IMR-90 (cell line): ENCODE measurements around the gene IFNGR1. TPM values are rescaled to one million over a fixed set of nuclear protein-coding genes. Genes with fewer than 3 reads are reported as not detected.

Source experiments
- ATAC-seq: fragments of 200-7000 bp; cut with Tn5 transposase; 2 replicates; pipeline ENCODE4 v1.9.1; 2020; ENCODE audit warnings: low read depth, mild to moderate bottlenecking, moderate library complexity
- BruUV-seq: library from RNA; stranded (reverse); fragments of 400-500 nt; replicated peaks from 2 replicates; lab custom pipeline; 2021; lab: Mats Ljungman, UMichigan
- CTCF ChIA-PET: fragments of 300-600 bp; formaldehyde crosslinking; extraction: SDS; loops from one replicate; lab custom pipeline; 2021; ENCODE audit warnings: antibody characterized with exemption; lab: Yijun Ruan, JAX
- POLR2A ChIA-PET: fragments of 300-600 bp; sonication (Branson Sonifier 250); formaldehyde crosslinking; loops from one replicate; lab custom pipeline; 2022; ENCODE audit warnings: antibody characterized with exemption; ENCODE audit not compliant: unreplicated experiment; lab: Charles Lee
- DNase-seq: peaks from one replicate; pipeline ENCODE4 v3.0.0; 2013
- H2AFZ ChIP-seq: replicated peaks from 2 replicates; pipeline ENCODE3; 2013; ENCODE audit warnings: low read length, mild to moderate bottlenecking; ENCODE audit not compliant: poor library complexity
- H2AK5ac ChIP-seq: 2 replicates; pipeline ENCODE4 v1.6.1; 2013; ENCODE audit warnings: low read depth, low read length, inconsistent platforms
- H2AK9ac ChIP-seq: replicated peaks from 2 replicates; pipeline ENCODE3; 2013; ENCODE audit warnings: mild to moderate bottlenecking, low read depth, low read length, moderate library complexity; ENCODE audit not compliant: poor library complexity
- H2BK120ac ChIP-seq: 2 replicates; pipeline ENCODE4 v1.6.1; 2013; ENCODE audit warnings: low read depth, low read length, inconsistent platforms
- H2BK15ac ChIP-seq: 3 replicates; pipeline ENCODE4 v1.6.1; 2013; ENCODE audit warnings: low read depth, low read length, inconsistent platforms
- H2BK20ac ChIP-seq: 2 replicates; pipeline ENCODE4 v1.6.1; 2013; ENCODE audit warnings: low read depth, mild to moderate bottlenecking, inconsistent platforms, low read length, moderate library complexity
- H2BK5ac ChIP-seq: 2 replicates; pipeline ENCODE4 v1.6.1; 2013; ENCODE audit warnings: mild to moderate bottlenecking, low read depth, low read length, inconsistent platforms; ENCODE audit not compliant: poor library complexity, severe bottlenecking
- H3K14ac ChIP-seq: replicated peaks from 2 replicates; pipeline ENCODE4 v1.6.1; 2013; ENCODE audit warnings: low read depth, low read length, inconsistent platforms
- H3K18ac ChIP-seq: 2 replicates; pipeline ENCODE4 v1.6.1; 2013; ENCODE audit warnings: low read depth, low read length, control low read depth
- H3K23ac ChIP-seq: 2 replicates; pipeline ENCODE4 v1.6.1; 2013; ENCODE audit warnings: low read depth, low read length, inconsistent platforms
- H3K27ac ChIP-seq: 2 replicates; pipeline ENCODE4 v1.5.1; 2013; ENCODE audit warnings: mild to moderate bottlenecking, control low read depth, low read length; ENCODE audit not compliant: insufficient read depth
- H3K27me3 ChIP-seq: 2 replicates; pipeline ENCODE4 v1.6.1; 2013; ENCODE audit warnings: low read length; ENCODE audit not compliant: control insufficient read depth, insufficient read depth
- H3K36me3 ChIP-seq: 2 replicates; pipeline ENCODE4 v1.6.1; 2013; ENCODE audit warnings: low read length, mixed read lengths; ENCODE audit not compliant: control insufficient read depth, insufficient read depth
- H3K4ac ChIP-seq: 2 replicates; pipeline ENCODE4 v1.6.1; 2013; ENCODE audit warnings: low read depth, low read length, inconsistent platforms
- H3K4me1 ChIP-seq: 2 replicates; pipeline ENCODE4 v1.6.1; 2013; ENCODE audit warnings: low read length, mixed read lengths; ENCODE audit not compliant: control insufficient read depth, insufficient read depth
- H3K4me2 ChIP-seq: 2 replicates; pipeline ENCODE4 v1.6.1; 2013; ENCODE audit warnings: low read depth, mild to moderate bottlenecking, control low read depth, low read length, moderate library complexity
- H3K4me3 ChIP-seq: 2 replicates; pipeline ENCODE4 v1.5.1; 2013; ENCODE audit warnings: low read depth, mild to moderate bottlenecking, control low read depth, low read length, moderate library complexity; ENCODE audit not compliant: insufficient read depth
- H3K56ac ChIP-seq: 2 replicates; pipeline ENCODE4 v1.6.1; 2013; ENCODE audit warnings: low read length, inconsistent platforms; ENCODE audit not compliant: insufficient read depth; ENCODE audit errors: extremely low read depth
- H3K79me1 ChIP-seq, 2 experiments: 2 replicates each; pipeline ENCODE4 v1.6.1; 2013; ENCODE audit warnings: low read length in 2 of 2, inconsistent platforms in 1 of 2, low read depth in 1 of 2
- H3K9ac ChIP-seq: 2 replicates; pipeline ENCODE4 v1.6.1; 2013; ENCODE audit warnings: low read depth, low read length, control low read depth
- H3K9me1 ChIP-seq: 2 replicates; pipeline ENCODE4 v1.6.1; 2013; ENCODE audit warnings: low read length, inconsistent platforms; ENCODE audit not compliant: insufficient read depth
- H3K9me3 ChIP-seq: 2 replicates; pipeline ENCODE4 v1.6.1; 2013; ENCODE audit warnings: low read length; ENCODE audit not compliant: control insufficient read depth, insufficient read depth
- H4K20me1 ChIP-seq: 2 replicates; pipeline ENCODE4 v1.6.1; 2013; ENCODE audit warnings: low read length, inconsistent platforms; ENCODE audit not compliant: insufficient read depth
- H4K5ac ChIP-seq: 2 replicates; pipeline ENCODE4 v1.6.1; 2013; ENCODE audit warnings: mild to moderate bottlenecking, low read depth, low read length, control low read depth
- H4K8ac ChIP-seq, 2 experiments: 2 replicates each; pipeline ENCODE4 v1.6.1; 2013; ENCODE audit warnings: low read depth in 2 of 2, low read length in 2 of 2, control low read depth in 1 of 2, inconsistent platforms in 1 of 2
- H4K91ac ChIP-seq: 2 replicates; pipeline ENCODE4 v1.6.1; 2013; ENCODE audit warnings: low read depth, low read length, inconsistent platforms; ENCODE audit not compliant: insufficient read depth
- BHLHE40 ChIP-seq: fragments of 150-350 bp; IDR thresholded peaks from 2 replicates; pipeline ENCODE4 v1.6.1; 2016; ENCODE audit warnings: mild to moderate bottlenecking, low read depth, low read length
- CEBPB ChIP-seq: IDR thresholded peaks from 2 replicates; pipeline ENCODE4 v1.6.1; 2012; ENCODE audit warnings: low read depth, low read length, improper control_type of control experiment
- CHD1 ChIP-seq: IDR thresholded peaks from 2 replicates; pipeline ENCODE4 v1.6.1; 2012; ENCODE audit warnings: low read depth, low read length, improper control_type of control experiment
- FOS ChIP-seq: fragments of 150-350 bp; IDR thresholded peaks from 2 replicates; pipeline ENCODE4 v1.6.1; 2016; ENCODE audit warnings: low read depth, low read length
- MAFK ChIP-seq: IDR thresholded peaks from 2 replicates; pipeline ENCODE4 v1.6.1; 2012; ENCODE audit warnings: low read depth, low read length, improper control_type of control experiment
- MAZ ChIP-seq: IDR thresholded peaks from 2 replicates; pipeline ENCODE4 v1.6.1; 2012; ENCODE audit warnings: low read depth, mild to moderate bottlenecking, low read length, improper control_type of control experiment, moderate library complexity, borderline replicate concordance
- MXI1 ChIP-seq: IDR thresholded peaks from 2 replicates; pipeline ENCODE4 v1.6.1; 2012; ENCODE audit warnings: low read depth, mild to moderate bottlenecking, low read length, moderate library complexity, borderline replicate concordance
- NFE2L2 ChIP-seq: fragments of 150-350 bp; IDR thresholded peaks from 2 replicates; pipeline ENCODE4 v1.6.1; 2016; ENCODE audit warnings: low read depth, mild to moderate bottlenecking, low read length
- POLR2A ChIP-seq: IDR thresholded peaks from 2 replicates; pipeline ENCODE4 v1.6.1; 2012; ENCODE audit warnings: mild to moderate bottlenecking, low read depth, low read length
- RAD21 ChIP-seq: IDR thresholded peaks from 2 replicates; pipeline ENCODE4 v1.6.1; 2012; ENCODE audit warnings: low read length, improper control_type of control experiment
- RCOR1 ChIP-seq: IDR thresholded peaks from 2 replicates; pipeline ENCODE4 v1.6.1; 2012; ENCODE audit warnings: mild to moderate bottlenecking, low read length, improper control_type of control experiment; ENCODE audit not compliant: insufficient replicate concordance
- RFX5 ChIP-seq: IDR thresholded peaks from 2 replicates; pipeline ENCODE4 v1.8.0; 2012; ENCODE audit warnings: low read depth, mild to moderate bottlenecking, low read length, moderate library complexity
- SMC3 ChIP-seq: fragments of 150-350 bp; IDR thresholded peaks from 2 replicates; pipeline ENCODE4 v1.6.1; 2016; ENCODE audit warnings: low read depth, mild to moderate bottlenecking, antibody characterized with exemption, low read length, moderate library complexity
- WGBS, 2 experiments: methylation state at CpG; one replicate each; pipeline versions ENCODE4 v1.1.5 to v1.1.7; 2013; ENCODE audit warnings: missing lambda C conversion rate in 2 of 2; ENCODE audit not compliant: insufficient read length in 1 of 2; ENCODE audit errors: extremely low coverage in 2 of 2; 5-methylcytosine and 5-hydroxymethylcytosine counted together
- dilution Hi-C: fragments of 300-500 bp; cut with HindIII; formaldehyde crosslinking; loops from one replicate; pipeline ENCODE4 v1.14.3; 2018; ENCODE audit warnings: low sequenced_read_pairs; ENCODE audit not compliant: unreplicated experiment
- in situ Hi-C: fragments of 300-500 bp; cut with MboI; formaldehyde crosslinking; loops from 3 replicates; pipeline ENCODE4 v1.14.3; 2019; ENCODE audit warnings: low sequenced_read_pairs, inconsistent platforms, mixed read lengths
- intact Hi-C: fragments of 100-400 bp; cut with micrococcal nuclease; formaldehyde crosslinking; loops from 2 replicates; pipeline ENCODE4 v1.10.0; 2022
- polyA plus RNA-seq, 3 experiments: library from polyadenylated mRNA; depleted of rRNA; stranded (reverse); fragments of >200 nt; gene quantifications; 2 replicates each; pipeline ENCODE4 v1.2.3, GENCODE V29; 2012; ENCODE audit warnings: low replicate concordance in 1 of 3
- total RNA-seq: library from RNA; depleted of rRNA; stranded (reverse); fragments of >200 nt; gene quantifications from 2 replicates; pipeline ENCODE4 v1.2.3, GENCODE V29; 2012
- TF ChIP-seq, protein P1 (sequence below): conservative IDR thresholded peaks from 2 replicates; pipeline ENCODE4 v1.5.1; 2012; ENCODE audit warnings: mild to moderate bottlenecking, low read depth, low read length, improper control_type of control experiment
- TF ChIP-seq, protein P2 (sequence below): fragments of 150-350 bp; IDR thresholded peaks from 2 replicates; pipeline ENCODE4 v1.6.1; 2017; ENCODE audit warnings: mild to moderate bottlenecking, antibody characterized with exemption, low read length, low read depth
- TF ChIP-seq, protein P3 (sequence below): fragments of 150-350 bp; IDR thresholded peaks from 2 replicates; pipeline ENCODE4 v1.6.1; 2016; ENCODE audit warnings: low read depth, mild to moderate bottlenecking, low read length, moderate library complexity, borderline replicate concordance

Gene IFNGR1
- total and polyA plus RNA-seq, 2 of the 4 experiments (the other 2 are of a cell fraction): 19.1 to 25.6 TPM

DNA sequence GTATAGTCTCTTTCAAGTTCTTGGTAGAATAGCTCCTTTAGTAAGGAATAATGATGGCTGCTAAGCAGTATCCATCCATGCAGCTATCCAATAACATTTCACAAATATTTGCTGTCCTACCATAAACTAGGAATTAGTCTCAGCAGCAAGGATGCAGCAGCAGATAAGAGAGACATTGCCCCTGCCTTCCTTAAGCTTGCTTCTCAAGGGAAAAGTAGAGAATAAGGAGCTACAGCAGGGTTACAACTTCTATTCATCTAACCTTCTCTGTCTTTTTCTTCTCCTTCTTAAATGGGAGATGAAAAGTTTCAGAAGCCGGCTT, 48.2 kb downstream of the IFNGR1 start:
- no peak overlapping the region for H3K4me2 ChIP-seq
- no peaks in the 10 kb centered on the region for H3K36me3 ChIP-seq
- H2AK5ac ChIP-seq: no peak overlapping the region
- no peak overlapping the region for H2BK120ac ChIP-seq
- dilution Hi-C loops (no loop called here), in situ Hi-C loops (no loop called here), intact Hi-C loops (no loop called here)
- no peaks in the 10 kb centered on the region for H3K9me3 ChIP-seq
- BruUV-seq: no TSS peak
- no peak overlapping the region for H2BK5ac ChIP-seq
- H4K5ac ChIP-seq: no peak overlapping the region
- H4K8ac ChIP-seq: no peak overlapping the region
- H3K79me1 ChIP-seq: no peaks in the 10 kb centered on the region
- no peak overlapping the region for H3K14ac ChIP-seq
- H3K9me1 ChIP-seq: no peaks in the 10 kb centered on the region
- ATAC-seq (no peak), DNase-seq (no peak)
- no peak overlapping the region for H2BK15ac ChIP-seq
- no peak overlapping the region for H4K91ac ChIP-seq
- no peak overlapping the region for H3K4ac ChIP-seq
- ChIA-PET CTCF (no interaction called here), POLR2A (no interaction called here)
- no peaks in the 10 kb centered on the region for H4K20me1 ChIP-seq
- no peak overlapping the region for H2AK9ac ChIP-seq
- no peak overlapping the region for H3K4me3 ChIP-seq
- H3K23ac ChIP-seq: no peak overlapping the region
- TF ChIP-seq, protein P1, sequence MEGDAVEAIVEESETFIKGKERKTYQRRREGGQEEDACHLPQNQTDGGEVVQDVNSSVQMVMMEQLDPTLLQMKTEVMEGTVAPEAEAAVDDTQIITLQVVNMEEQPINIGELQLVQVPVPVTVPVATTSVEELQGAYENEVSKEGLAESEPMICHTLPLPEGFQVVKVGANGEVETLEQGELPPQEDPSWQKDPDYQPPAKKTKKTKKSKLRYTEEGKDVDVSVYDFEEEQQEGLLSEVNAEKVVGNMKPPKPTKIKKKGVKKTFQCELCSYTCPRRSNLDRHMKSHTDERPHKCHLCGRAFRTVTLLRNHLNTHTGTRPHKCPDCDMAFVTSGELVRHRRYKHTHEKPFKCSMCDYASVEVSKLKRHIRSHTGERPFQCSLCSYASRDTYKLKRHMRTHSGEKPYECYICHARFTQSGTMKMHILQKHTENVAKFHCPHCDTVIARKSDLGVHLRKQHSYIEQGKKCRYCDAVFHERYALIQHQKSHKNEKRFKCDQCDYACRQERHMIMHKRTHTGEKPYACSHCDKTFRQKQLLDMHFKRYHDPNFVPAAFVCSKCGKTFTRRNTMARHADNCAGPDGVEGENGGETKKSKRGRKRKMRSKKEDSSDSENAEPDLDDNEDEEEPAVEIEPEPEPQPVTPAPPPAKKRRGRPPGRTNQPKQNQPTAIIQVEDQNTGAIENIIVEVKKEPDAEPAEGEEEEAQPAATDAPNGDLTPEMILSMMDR: no peak
- TF ChIP-seq RFX5: no peak
- TF ChIP-seq RAD21: no peak
- no peak for TF ChIP-seq POLR2A
- TF ChIP-seq NFE2L2: no peak
- TF ChIP-seq, protein P2, sequence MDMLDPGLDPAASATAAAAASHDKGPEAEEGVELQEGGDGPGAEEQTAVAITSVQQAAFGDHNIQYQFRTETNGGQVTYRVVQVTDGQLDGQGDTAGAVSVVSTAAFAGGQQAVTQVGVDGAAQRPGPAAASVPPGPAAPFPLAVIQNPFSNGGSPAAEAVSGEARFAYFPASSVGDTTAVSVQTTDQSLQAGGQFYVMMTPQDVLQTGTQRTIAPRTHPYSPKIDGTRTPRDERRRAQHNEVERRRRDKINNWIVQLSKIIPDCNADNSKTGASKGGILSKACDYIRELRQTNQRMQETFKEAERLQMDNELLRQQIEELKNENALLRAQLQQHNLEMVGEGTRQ: no peak
- TF ChIP-seq CHD1: no peak
- TF ChIP-seq FOS: no peak
- TF ChIP-seq MAZ: no peak
- TF ChIP-seq, protein P3, sequence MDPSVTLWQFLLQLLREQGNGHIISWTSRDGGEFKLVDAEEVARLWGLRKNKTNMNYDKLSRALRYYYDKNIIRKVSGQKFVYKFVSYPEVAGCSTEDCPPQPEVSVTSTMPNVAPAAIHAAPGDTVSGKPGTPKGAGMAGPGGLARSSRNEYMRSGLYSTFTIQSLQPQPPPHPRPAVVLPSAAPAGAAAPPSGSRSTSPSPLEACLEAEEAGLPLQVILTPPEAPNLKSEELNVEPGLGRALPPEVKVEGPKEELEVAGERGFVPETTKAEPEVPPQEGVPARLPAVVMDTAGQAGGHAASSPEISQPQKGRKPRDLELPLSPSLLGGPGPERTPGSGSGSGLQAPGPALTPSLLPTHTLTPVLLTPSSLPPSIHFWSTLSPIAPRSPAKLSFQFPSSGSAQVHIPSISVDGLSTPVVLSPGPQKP: no peak
- TF ChIP-seq CEBPB: no peak
- no peak for TF ChIP-seq SMC3
- no peak for TF ChIP-seq BHLHE40
- TF ChIP-seq RCOR1: no peak
- no peak for TF ChIP-seq MAFK
- no peak for TF ChIP-seq MXI1
- H3K56ac ChIP-seq: no peak overlapping the region
- H2AFZ ChIP-seq: no peak overlapping the region
- H3K18ac ChIP-seq: no peak overlapping the region
- H3K4me1 ChIP-seq: no peaks in the 10 kb centered on the region
- H3K27me3 ChIP-seq: peaks cover 6% of the 10 kb centered on the region; the same call in 1 of the 2 replicates
- no peak overlapping the region for H3K27ac ChIP-seq
- no CpG with 5 or more reads among the region's 1 CpG for WGBS, 2 experiments
- H2BK20ac ChIP-seq: no peak overlapping the region
- no peak overlapping the region for H3K9ac ChIP-seq
